Transverse colon (tissue), 3 donors: ENCODE data around the gene SOX11.

Experiments
- EP300 ChIP-seq: sonication (generic); formaldehyde crosslinking; IDR thresholded peaks from one replicate; pipeline ENCODE4 v1.6.1; 2017; ENCODE audit warnings: antibody characterized with exemption, low read depth
- POLR2AphosphoS5 ChIP-seq, 3 donors: sonication (generic); formaldehyde crosslinking; IDR thresholded peaks; one replicate each; pipeline ENCODE4 v1.6.1; 2016; ENCODE audit warnings: antibody characterized with exemption in 3 of 3

- TF ChIP-seq POLR2AphosphoS5 (IDR thresholded peaks at IDR 0.05) (no peak), EP300 (no peak)
Measured at GRCh38 chr2:5748946-5749345, 56.8 kb downstream of the SOX11 start.
